H1 (cell line): ENCODE measurements around the gene C6orf163. TPM values are rescaled to one million over a fixed set of nuclear protein-coding genes. Genes with fewer than 3 reads are reported as not detected.

Experiments
- CTCF ChIA-PET: fragments of 300-600 bp; sonication (Branson Sonifier 250); formaldehyde crosslinking; loops from one replicate; lab custom pipeline; 2021; ENCODE audit not compliant: partially characterized antibody; lab: Charles Lee
- POLR2A ChIA-PET: fragments of 300-600 bp; sonication (Branson Sonifier 250); formaldehyde crosslinking; loops from one replicate; lab custom pipeline; 2021; ENCODE audit warnings: inconsistent platforms; ENCODE audit not compliant: partially characterized antibody; lab: Charles Lee
- DNase-seq, 2 experiments: peaks; one replicate each; pipeline versions ENCODE4 v3.0.0 to v3.0.0-alpha.2; 2010 to 2022; ENCODE audit warnings: low spot score in 2 of 2, low read depth in 1 of 2, mixed read lengths in 1 of 2
- FAIRE-seq: peaks from 2 replicates; lab custom pipeline; 2011; peaks lifted over from hg19 to GRCh38; lab: Jason Lieb, UNC
- H2AFZ ChIP-seq: 2 replicates; pipeline ENCODE4 v1.8.1; 2012; ENCODE audit warnings: low read length, inconsistent platforms
- H2AK5ac ChIP-seq: 2 replicates; pipeline ENCODE4 v1.6.1; 2013; ENCODE audit warnings: low read depth, low read length
- H2BK120ac ChIP-seq: replicated peaks from 2 replicates; pipeline ENCODE3; 2013; ENCODE audit warnings: low read depth, low read length, inconsistent platforms
- H2BK12ac ChIP-seq: 2 replicates; pipeline ENCODE4 v1.6.1; 2013; ENCODE audit warnings: low read depth, low read length
- H2BK15ac ChIP-seq: 2 replicates; pipeline ENCODE4 v1.6.1; 2013; ENCODE audit warnings: low read length
- H2BK20ac ChIP-seq: 2 replicates; pipeline ENCODE4 v1.6.1; 2013; ENCODE audit warnings: low read length
- H2BK5ac ChIP-seq: 2 replicates; pipeline ENCODE4 v1.6.1; 2013; ENCODE audit warnings: low read depth, low read length
- H3K14ac ChIP-seq: 2 replicates; pipeline ENCODE4 v1.6.1; 2013; ENCODE audit warnings: inconsistent platforms; ENCODE audit not compliant: insufficient read length
- H3K18ac ChIP-seq: 2 replicates; pipeline ENCODE4 v1.6.1; 2013; ENCODE audit warnings: low read length; ENCODE audit errors: extremely low read depth
- H3K23ac ChIP-seq: 2 replicates; pipeline ENCODE4 v1.6.1; 2013; ENCODE audit warnings: inconsistent platforms; ENCODE audit not compliant: insufficient read length
- H3K23me2 ChIP-seq: 2 replicates; pipeline ENCODE4 v1.6.1; 2013; ENCODE audit warnings: low read depth, low read length
- H3K27ac ChIP-seq: 2 replicates; pipeline ENCODE4 v1.6.1; 2011; ENCODE audit warnings: low read depth, low read length, inconsistent platforms
- H3K27me3 ChIP-seq, 4 experiments: replicated peaks in 1 of 4; 1 replicate in 1 of 4; 2 replicates in 3 of 4; pipeline versions ENCODE4 v1.6.1 to v1.8.1; 2011 to 2013; ENCODE audit warnings: low read length in 3 of 4, mild to moderate bottlenecking in 3 of 4, inconsistent platforms in 2 of 4, mixed read lengths in 2 of 4, moderate library complexity in 1 of 4; ENCODE audit not compliant: control insufficient read depth in 3 of 4, insufficient read depth in 3 of 4; ENCODE audit errors: extremely low read depth in 1 of 4
- H3K36me3 ChIP-seq, 4 experiments: 2 replicates each; pipeline versions ENCODE4 v1.6.1 to v1.8.1; 2011 to 2013; ENCODE audit warnings: mild to moderate bottlenecking in 4 of 4, low read length in 3 of 4, moderate library complexity in 2 of 4, control low read depth in 1 of 4, inconsistent platforms in 1 of 4; ENCODE audit not compliant: insufficient read depth in 4 of 4, control insufficient read depth in 2 of 4
- H3K4ac ChIP-seq: replicated peaks from 2 replicates; pipeline ENCODE3; 2013; ENCODE audit warnings: low read length, low read depth, mixed read lengths, inconsistent platforms; ENCODE audit not compliant: insufficient read length
- H3K4me1 ChIP-seq, 4 experiments: replicated peaks in 1 of 4; 1 replicate in 1 of 4; 2 replicates in 3 of 4; pipeline versions ENCODE4 v1.6.1 to v1.8.1; 2011 to 2013; ENCODE audit warnings: low read length in 3 of 4, inconsistent platforms in 2 of 4, mixed read lengths in 1 of 4; ENCODE audit not compliant: insufficient read depth in 4 of 4, control insufficient read depth in 3 of 4
- H3K4me2 ChIP-seq, 2 experiments: 2 replicates each; pipeline versions ENCODE4 v1.6.1 to v1.8.1; 2011 to 2013; ENCODE audit warnings: low read depth in 2 of 2, low read length in 2 of 2, control low read depth in 1 of 2, inconsistent platforms in 1 of 2, mild to moderate bottlenecking in 1 of 2; ENCODE audit not compliant: insufficient read depth in 1 of 2
- H3K4me3 ChIP-seq, 4 experiments: fragments of 200-600, 300-600 bp in 1 of 4; sonication (generic), shearing (Covaris generic), sonication (Bioruptor Twin) in 1 of 4; 2 replicates each; pipeline versions ENCODE4 v1.5.1 to v1.8.1; 2011 to 2016; ENCODE audit warnings: low read length in 4 of 4, low read depth in 3 of 4, control low read depth in 2 of 4, inconsistent platforms in 2 of 4, mild to moderate bottlenecking in 2 of 4, mixed read lengths in 1 of 4, moderate library complexity in 1 of 4; ENCODE audit not compliant: insufficient read depth in 2 of 4; ENCODE audit errors: extremely low read depth in 1 of 4
- H3K56ac ChIP-seq: replicated peaks from 2 replicates; pipeline ENCODE3; 2013; ENCODE audit warnings: low read depth, mild to moderate bottlenecking, mixed read lengths, low read length, inconsistent platforms; ENCODE audit not compliant: insufficient read length
- H3K79me1 ChIP-seq: 2 replicates; pipeline ENCODE4 v1.6.1; 2013; ENCODE audit warnings: low read depth, low read length, control low read depth
- H3K79me2 ChIP-seq, 2 experiments: 2 replicates each; pipeline versions ENCODE4 v1.6.1 to v1.8.1; 2012 to 2013; ENCODE audit warnings: low read length in 2 of 2, mild to moderate bottlenecking in 2 of 2, inconsistent platforms in 1 of 2; ENCODE audit not compliant: insufficient read depth in 2 of 2, control insufficient read depth in 1 of 2
- H3K9ac ChIP-seq, 4 experiments: replicated peaks in 1 of 4; 1 replicate in 1 of 4; 2 replicates in 3 of 4; pipeline versions ENCODE4 v1.6.1 to v1.8.1; 2011 to 2013; ENCODE audit warnings: low read depth in 3 of 4, low read length in 3 of 4, control low read depth in 2 of 4, mild to moderate bottlenecking in 2 of 4, moderate library complexity in 2 of 4, inconsistent platforms in 1 of 4; ENCODE audit errors: extremely low read depth in 1 of 4
- H3K9me3 ChIP-seq, 2 experiments: 2 replicates each; pipeline versions ENCODE4 v1.6.1 to v1.8.1; 2012 to 2013; ENCODE audit warnings: mild to moderate bottlenecking in 2 of 2, moderate library complexity in 2 of 2, control low read depth in 1 of 2, inconsistent platforms in 1 of 2, low read depth in 1 of 2, low read length in 1 of 2, mixed read lengths in 1 of 2; ENCODE audit not compliant: insufficient read depth in 2 of 2
- H4K20me1 ChIP-seq, 2 experiments: replicated peaks in 1 of 2; 2 replicates each; pipeline versions ENCODE3 to v1.8.1; 2011 to 2013; ENCODE audit warnings: inconsistent platforms in 2 of 2, low read length in 2 of 2, mild to moderate bottlenecking in 1 of 2; ENCODE audit not compliant: insufficient read depth in 2 of 2, control insufficient read depth in 1 of 2
- H4K5ac ChIP-seq: 2 replicates; pipeline ENCODE4 v1.6.1; 2013; ENCODE audit warnings: low read length, low read depth, mixed read lengths, inconsistent platforms; ENCODE audit not compliant: insufficient read length
- H4K8ac ChIP-seq: 2 replicates; pipeline ENCODE4 v1.8.0; 2013; ENCODE audit warnings: mild to moderate bottlenecking, moderate library complexity, low read length, inconsistent platforms; ENCODE audit not compliant: insufficient read depth; ENCODE audit errors: extremely low read depth
- H4K91ac ChIP-seq: replicated peaks from 2 replicates; pipeline ENCODE3; 2013; ENCODE audit warnings: low read length, mixed read lengths, inconsistent platforms; ENCODE audit not compliant: insufficient read length
- E2F6 ChIP-seq: IDR thresholded peaks from 2 replicates; pipeline ENCODE4 v1.6.1; 2012; ENCODE audit warnings: inconsistent platforms
- WGBS, 2 experiments: shearing (Covaris generic) in 1 of 2; methylation state at CpG; one replicate each; pipeline versions ENCODE4 v1.1.6 to v1.1.7; 2013 to 2015; ENCODE audit warnings: low lambda C conversion rate in 2 of 2, mixed read lengths in 2 of 2, inconsistent platforms in 1 of 2, low coverage in 1 of 2, missing lambda C conversion rate in 1 of 2; ENCODE audit not compliant: insufficient replicate concordance in 2 of 2, insufficient coverage in 1 of 2, insufficient read length in 1 of 2; ENCODE audit errors: extremely low coverage in 1 of 2, missing lambda C conversion rate in 1 of 2; 5-methylcytosine and 5-hydroxymethylcytosine counted together
- polyA plus RNA-seq, 7 experiments: library from polyadenylated mRNA; depleted of rRNA in 3 of 7; stranded (reverse) in 5 of 7; unstranded in 2 of 7; fragments of >200 nt in 5 of 7; fragments of 200-250 nt in 2 of 7; gene quantifications; 1 replicate in 5 of 7; 2 replicates in 1 of 7; 4 replicates in 1 of 7; pipeline versions ENCODE4 v1.2.1 to v1.2.3, GENCODE V29; 2011 to 2013; ENCODE audit warnings: missing spikeins in 2 of 7, mixed read lengths in 2 of 7
- total RNA-seq: library from RNA; stranded (reverse); fragmentation: NEBNext Ultra II Directional; extraction: Animal tissue kit (Norgen Biotek cat#: 25700); gene quantifications from 2 replicates; pipeline ENCODE4 v1.2.1, GENCODE V29; 2021

Gene C6orf163
- total and polyA plus RNA-seq, 2 of the 8 experiments (the other 6 are each of a cell fraction or from before 2014, with no cell fraction given) = 0.36 to 1.5 TPM

- CTCF ChIA-PET = interaction anchor here (1.1 kb wide), 1 partner anchor 18 kb away, joined by 3 read pairs; no protein-coding TSS in a partner anchor
- H2AFZ ChIP-seq = no peak overlapping the region
- no peak overlapping the region for H3K56ac ChIP-seq
- FAIRE-seq (no peak), DNase-seq (no peak)
- no peak overlapping the region for H3K4me2 ChIP-seq
- no peak overlapping the region for H4K5ac ChIP-seq
- H3K4me3 ChIP-seq = no peak overlapping the region
- no peak overlapping the region for H2BK5ac ChIP-seq
- H2AK5ac ChIP-seq = no peak overlapping the region
- no peaks in the 10 kb centered on the region for H3K79me2 ChIP-seq
- H3K79me1 ChIP-seq = no peaks in the 10 kb centered on the region
- no peaks in the 10 kb centered on the region for H4K20me1 ChIP-seq
- no peaks in the 10 kb centered on the region for H3K23me2 ChIP-seq
- no peaks in the 10 kb centered on the region for H3K4me1 ChIP-seq
- WGBS, 2 experiments = 92% methylated on average over 1 of the region's 1 CpG; no CpG with 5 or more reads in 1 of the 2 experiments
- no peak overlapping the region for H3K18ac ChIP-seq
- H3K9ac ChIP-seq = no peak overlapping the region
- H3K4ac ChIP-seq = no peak overlapping the region
- no peak overlapping the region for H2BK120ac ChIP-seq
- no peaks in the 10 kb centered on the region for H3K36me3 ChIP-seq
- no peak overlapping the region for H2BK15ac ChIP-seq
- no peaks in the 10 kb centered on the region for H3K27me3 ChIP-seq
- H2BK20ac ChIP-seq = no peak overlapping the region
- no peak overlapping the region for H4K91ac ChIP-seq
- no peak overlapping the region for H3K23ac ChIP-seq
- H3K14ac ChIP-seq = no peak overlapping the region
- H3K27ac ChIP-seq = no peak overlapping the region
- POLR2A ChIA-PET = no interaction called here
- H3K9me3 ChIP-seq = peaks cover 0 to 11% of the 10 kb centered on the region in 2 experiments; a peak in 1 of 4 replicates
- no peak overlapping the region for H2BK12ac ChIP-seq
- H4K8ac ChIP-seq = no peak overlapping the region
- TF ChIP-seq E2F6 = no peak
Observed at GRCh38 chr6:87297119-87297518, 47.5 kb upstream of the C6orf163 start.
